Measurements from ENCODE around the gene TBC1D3B.
"Not testable (repeated sequence)": the region's sequence is repeated elsewhere in the genome, so short reads cannot be mapped to it uniquely, and the experiment has no call there.

- TF ChIP-seq TCF12 (IDR thresholded peaks at IDR 0.05; ENCODE audit: low read depth); RAD21 (IDR thresholded peaks at IDR 0.05; ENCODE audit: low read depth); EP300 (IDR thresholded peaks at IDR 0.05; ENCODE audit: borderline replicate concordance); YY1 (IDR thresholded peaks at IDR 0.05; ENCODE audit: low read depth); REST (IDR thresholded peaks at IDR 0.05; ENCODE audit: low read depth); CEBPB (IDR thresholded peaks at IDR 0.05); TEAD4 (IDR thresholded peaks at IDR 0.05); NFIC (IDR thresholded peaks at IDR 0.05); CREB1 (IDR thresholded peaks at IDR 0.05; ENCODE audit: low read depth); FOXM1 (IDR thresholded peaks at IDR 0.05; ENCODE audit: borderline replicate concordance, low read depth); TAF1 (IDR thresholded peaks at IDR 0.05; ENCODE audit: low read depth): not testable (repeated sequence)
Observed at GRCh38 chr17:36176536-36176935, at the start of gene TBC1D3B.
